ENCODE data around the gene HEXIM2. TPM values are rescaled to one million over a fixed set of nuclear protein-coding genes. Genes with fewer than 3 reads are reported as not detected.

HEXIM2 gene
- polyA plus RNA-seq, 3 donors, result 2.5 to 3.0 (median 2.9) TPM

GRCh38 chr17:45135978-45136791 lies 25.5 kb upstream of the HEXIM2 start:
- Mint-ChIP-seq H3K9me3 (no peaks in the 10 kb centered on the region), H3K4me3 (peak overlapping the region; percentile 80 to 90), H3K4me1 (peaks cover 24% of the 10 kb centered on the region), H3K27ac (peak overlapping the region; percentile 72 to 90 (median 76)), H3K27me3 (ENCODE audit: low read depth in 3 of 3) (peaks cover 2 to 7% (median 3%) of the 10 kb centered on the region in 3 donors), H3K36me3 (peaks cover 3 to 14% of the 10 kb centered on the region in 2 donors)
- peak overlapping the region; percentile 94 for H3K4me2 ChIP-seq (replicated peaks; ENCODE audit: extremely low read depth, low read length, poor library complexity, severe bottlenecking)
- H4K20me1 ChIP-seq (ENCODE audit: insufficient read depth, low read length), result no peaks in the 10 kb centered on the region
- DNase-seq, result peak in 1 of 3 donors; percentile 19
- peak overlapping the region in 1 of 2 donors; percentile 75 for H3K27ac ChIP-seq (ENCODE audit: low read depth in 1 of 2, low read length in 2 of 2)
- no peaks in the 10 kb centered on the region for H3K9me3 ChIP-seq (replicated peaks in 1 of 2; ENCODE audit: control insufficient read depth in 1 of 2, insufficient read depth in 1 of 2, low read length in 2 of 2)
- peaks cover 5% of the 10 kb centered on the region for H3K79me2 ChIP-seq (ENCODE audit: insufficient read depth, low read length)
- 54% methylated on average over 17 of the region's 21 CpGs for WGBS (ENCODE audit: insufficient coverage)
- intact Hi-C loops (cut with micrococcal nuclease), result loop anchor here (1.0 to 10.0 kb wide), 4 partner anchors 13 to 361 kb away; partner anchors contain the start of gene HEXIM1 (in 1 of the 2)
- H3K4me1 ChIP-seq (ENCODE audit: control insufficient read depth in 1 of 2, insufficient read depth in 2 of 2, low read length in 2 of 2), result peaks cover 20 to 31% of the 10 kb centered on the region in 2 donors
- peak overlapping the region; percentile 63 to 84 (median 82) for H3K4me3 ChIP-seq (replicated peaks in 1 of 3; ENCODE audit: low read depth in 2 of 3, low read length in 3 of 3)
- no peak for TF ChIP-seq CTCF (IDR thresholded peaks at IDR 0.05)
- peaks cover 0 to under 1% of the 10 kb centered on the region in 2 donors for H3K27me3 ChIP-seq (ENCODE audit: control insufficient read depth in 2 of 2, insufficient read depth in 2 of 2, low read length in 2 of 2)
- peak overlapping the region; percentile 88 for H2AFZ ChIP-seq (ENCODE audit: insufficient read depth, low read depth, low read length, poor library complexity, severe bottlenecking)
- H3K9ac ChIP-seq (ENCODE audit: insufficient read depth, low read length, poor library complexity, severe bottlenecking), result peak overlapping the region; percentile 67
- H3K36me3 ChIP-seq (replicated peaks in 1 of 2; ENCODE audit: control insufficient read depth in 1 of 2, insufficient read depth in 2 of 2, low read length in 2 of 2), result peaks cover 0 to 6% of the 10 kb centered on the region in 2 donors

GRCh38 chr17:45136846-45137560 lies 24.7 kb upstream of the HEXIM2 start:
- peaks cover 0 to 6% of the 10 kb centered on the region in 2 donors for H3K36me3 ChIP-seq (replicated peaks in 1 of 2; ENCODE audit: control insufficient read depth in 1 of 2, insufficient read depth in 2 of 2, low read length in 2 of 2)
- peaks cover 14 to 24% of the 10 kb centered on the region in 2 donors for H3K4me1 ChIP-seq (ENCODE audit: control insufficient read depth in 1 of 2, insufficient read depth in 2 of 2, low read length in 2 of 2)
- H3K27ac Mint-ChIP-seq, result no peak overlapping the region
- intact Hi-C loops (cut with micrococcal nuclease), result loop anchor here (10.0 kb wide), 2 partner anchors 248 to 362 kb away; no protein-coding TSS in a partner anchor
- H3K9me3 Mint-ChIP-seq, result no peaks in the 10 kb centered on the region
- H3K27me3 Mint-ChIP-seq (ENCODE audit: low read depth in 3 of 3), result peaks cover 0 to 2% (median 0%) of the 10 kb centered on the region in 3 donors
- peaks cover 3 to 14% of the 10 kb centered on the region in 2 donors for H3K36me3 Mint-ChIP-seq
- H2AFZ ChIP-seq (ENCODE audit: insufficient read depth, low read depth, low read length, poor library complexity, severe bottlenecking), result no peak overlapping the region
- H3K9ac ChIP-seq (ENCODE audit: insufficient read depth, low read length, poor library complexity, severe bottlenecking), result no peak overlapping the region
- no peak overlapping the region for H3K4me3 Mint-ChIP-seq
- H3K4me2 ChIP-seq (replicated peaks; ENCODE audit: extremely low read depth, low read length, poor library complexity, severe bottlenecking), result no peak overlapping the region
- no peaks in the 10 kb centered on the region for H3K9me3 ChIP-seq (replicated peaks in 1 of 2; ENCODE audit: control insufficient read depth in 1 of 2, insufficient read depth in 1 of 2, low read length in 2 of 2)
- no peaks in the 10 kb centered on the region for H3K27me3 ChIP-seq (ENCODE audit: control insufficient read depth in 2 of 2, insufficient read depth in 2 of 2, low read length in 2 of 2)
- 100% methylated on average over 5 of the region's 12 CpGs for WGBS (ENCODE audit: insufficient coverage)
- TF ChIP-seq CTCF (IDR thresholded peaks at IDR 0.05), result no peak
- H3K4me1 Mint-ChIP-seq, result peaks cover 18% of the 10 kb centered on the region
- H3K79me2 ChIP-seq (ENCODE audit: insufficient read depth, low read length), result peaks cover 5% of the 10 kb centered on the region
- H4K20me1 ChIP-seq (ENCODE audit: insufficient read depth, low read length), result no peaks in the 10 kb centered on the region
- DNase-seq, result no peak
- H3K27ac ChIP-seq (ENCODE audit: low read depth in 1 of 2, low read length in 2 of 2), result no peak overlapping the region
- no peak overlapping the region for H3K4me3 ChIP-seq (replicated peaks in 1 of 3; ENCODE audit: low read depth in 2 of 3, low read length in 3 of 3)
